Activated T-cell treated with anti-CD3 and anti-CD28 coated beads, Interleukin-2, amount 50 U/mL, for 1 hour (primary cell): ENCODE data around the gene SYF2.
"Not testable (repeated sequence)": the region's sequence is repeated elsewhere in the genome, so short reads cannot be mapped to it uniquely, and the experiment has no call there.

Experiments
- DNase-seq: peaks from one replicate; pipeline ENCODE4 v3.0.0-alpha.2; 2020

Gene SYF2

DNA sequence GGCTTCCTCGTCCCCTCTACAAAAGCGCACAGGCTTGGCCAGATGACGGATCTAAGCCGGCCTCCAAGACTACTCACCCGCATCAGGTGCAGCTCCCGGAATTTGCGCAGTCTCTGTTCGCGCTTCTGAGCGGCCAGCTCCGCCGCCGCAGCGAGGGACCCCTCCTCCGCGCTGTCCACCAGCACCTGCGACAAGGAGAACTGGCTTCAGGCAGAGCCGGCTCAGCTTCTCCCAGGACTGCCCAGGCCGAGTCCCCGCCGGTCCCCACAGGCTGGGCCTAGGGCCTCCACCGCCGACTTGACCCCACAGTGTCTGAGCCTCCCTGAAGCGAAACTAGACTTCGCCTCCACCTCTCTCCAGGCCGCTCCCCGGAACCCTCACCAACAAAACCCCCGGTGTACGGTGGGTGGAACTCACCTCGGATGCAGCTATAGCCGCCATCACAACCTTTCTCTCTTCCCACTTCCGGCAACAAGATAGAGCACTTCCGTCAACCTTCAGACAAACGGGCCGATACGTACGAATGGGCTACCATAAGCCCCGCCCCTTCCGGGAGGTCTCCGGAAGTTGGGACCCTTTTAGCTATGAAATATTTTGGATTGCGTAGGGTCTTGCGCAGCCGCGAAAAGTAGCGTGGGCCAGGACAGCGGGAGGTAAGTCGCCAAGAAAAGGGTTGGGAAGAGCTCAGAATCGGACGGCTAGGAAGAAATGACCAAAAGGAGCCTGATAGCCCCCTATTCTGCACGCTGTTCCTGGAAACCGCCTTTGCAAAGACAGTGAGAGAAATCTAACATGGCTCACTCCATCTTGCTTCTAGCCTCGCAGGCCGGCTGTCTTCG lies at the start of gene SYF2:
TSS of gene SYF2 (minus strand) at position 476 of the 839 bp plus-strand sequence. CDS start at position 441, 35 bp downstream.
- peak; percentile 86 for DNase-seq

DNA sequence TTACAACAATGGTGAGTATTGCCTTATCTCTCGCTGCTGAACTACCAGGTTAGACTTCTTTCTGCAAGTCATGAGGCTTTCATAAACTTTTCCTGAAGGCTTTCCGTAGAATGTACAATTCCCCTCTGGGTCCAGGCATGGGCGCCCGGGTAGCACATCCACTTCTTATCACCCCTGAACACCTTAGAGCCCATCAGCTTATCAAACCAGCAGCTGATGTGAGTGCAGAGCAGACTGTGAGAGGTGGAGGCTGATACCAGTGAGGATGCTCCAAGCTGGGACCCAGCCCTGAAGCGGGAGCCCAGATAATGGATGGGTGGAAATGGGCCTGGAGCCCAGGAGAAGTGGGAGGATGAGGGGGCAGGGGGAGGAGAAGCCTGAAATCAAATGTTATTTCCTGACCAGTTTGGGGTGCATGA lies 47.4 kb upstream of the SYF2 start:
- not testable (repeated sequence) for DNase-seq

DNA sequence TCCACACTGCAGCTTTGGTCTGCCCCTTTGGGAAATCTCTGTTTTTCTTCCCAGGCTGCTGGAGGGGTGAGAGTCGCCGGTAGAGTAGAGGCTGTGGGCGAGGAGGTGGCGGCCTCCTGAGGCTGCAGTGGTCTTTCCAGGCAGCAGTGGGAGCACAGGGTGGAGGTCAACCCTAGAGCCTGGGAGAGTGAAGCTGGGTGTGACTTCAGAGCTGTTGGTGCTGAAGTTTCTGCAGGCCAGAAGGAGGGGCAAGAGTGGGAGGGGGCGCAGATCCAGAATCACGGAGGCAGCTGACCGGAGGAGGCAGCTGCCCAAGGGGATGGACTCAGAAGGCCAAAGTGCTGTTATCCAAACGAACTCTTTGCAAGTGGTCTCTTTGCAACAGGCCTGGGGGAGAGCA lies 46.5 kb upstream of the SYF2 start:
- DNase-seq = not testable (repeated sequence)

DNA sequence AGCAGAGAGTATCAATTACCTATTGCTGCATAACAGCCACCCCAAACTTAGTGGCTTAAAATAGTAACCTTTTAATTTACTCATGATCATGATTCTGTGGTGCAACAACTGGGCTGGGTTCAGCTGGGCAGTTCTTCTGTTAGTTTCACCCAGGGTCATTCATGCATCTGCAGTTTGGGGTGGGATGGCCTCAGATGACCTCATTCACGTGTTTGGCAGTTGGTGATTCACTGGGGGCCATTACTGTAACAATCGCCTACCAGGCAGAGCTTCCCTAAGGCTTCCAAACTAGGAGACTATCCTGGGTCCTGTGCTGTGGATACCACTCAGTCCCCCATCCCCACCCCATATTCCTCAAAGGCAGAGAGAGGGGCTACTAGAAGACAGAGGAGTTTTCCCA lies 46.1 kb upstream of the SYF2 start:
- not testable (repeated sequence) for DNase-seq

DNA sequence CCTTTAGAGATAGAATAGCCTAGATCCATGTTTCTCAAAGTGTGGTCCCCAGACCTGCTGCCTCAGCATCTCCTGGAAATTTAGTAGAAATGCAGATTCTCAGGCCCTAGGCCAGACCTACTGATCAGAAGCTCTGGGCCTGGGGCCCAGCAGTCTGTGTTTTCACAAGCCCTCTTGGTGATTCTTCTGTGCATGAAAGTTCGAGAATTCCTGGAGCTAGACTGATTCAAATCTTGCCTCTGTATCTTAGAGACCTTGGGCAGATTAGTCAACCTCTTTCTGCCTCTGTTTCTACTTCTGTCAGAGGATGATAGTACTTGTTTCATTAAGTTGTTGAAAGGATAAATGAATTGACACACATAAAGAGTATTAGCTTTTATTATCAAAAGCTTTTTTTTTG lies 45.0 kb upstream of the SYF2 start:
- not testable (repeated sequence) for DNase-seq

DNA sequence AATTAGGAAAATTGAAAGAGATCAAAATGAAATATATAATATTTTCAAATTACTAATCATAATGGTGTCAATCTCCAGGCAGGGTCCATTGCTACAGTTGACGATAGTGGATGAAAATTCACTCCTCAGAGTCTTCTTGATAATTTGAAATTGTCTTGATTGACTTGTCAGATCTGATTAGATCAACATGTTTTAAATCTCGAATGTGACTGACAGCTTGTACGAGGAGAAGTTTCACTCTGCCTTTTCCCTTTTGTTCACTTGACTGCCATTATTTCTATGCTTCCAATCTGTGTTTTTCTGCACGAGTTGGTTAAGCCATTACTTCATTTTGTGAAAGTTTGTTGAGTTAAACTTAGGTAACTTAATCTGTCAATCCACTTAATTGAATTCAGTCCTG lies 43.3 kb upstream of the SYF2 start:
- DNase-seq = not testable (repeated sequence)

DNA sequence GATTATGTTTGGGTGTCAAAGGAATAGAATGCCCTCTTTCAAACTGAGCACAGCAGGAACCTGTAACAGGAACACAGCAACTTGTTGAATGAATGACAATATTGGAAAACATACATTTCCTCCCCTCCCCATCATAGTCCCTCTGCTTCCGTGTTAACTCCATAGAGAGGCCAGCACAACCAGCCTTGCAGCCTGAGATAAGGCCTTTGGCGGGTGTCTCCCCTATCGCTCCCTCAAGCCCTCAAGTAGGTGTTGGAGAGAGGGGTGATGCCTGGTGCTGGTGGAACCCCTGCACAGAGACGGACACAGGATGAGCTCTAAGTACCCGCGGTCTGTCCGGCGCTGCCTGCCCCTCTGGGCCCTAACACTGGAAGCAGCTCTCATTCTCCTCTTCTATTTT lies 39.9 kb upstream of the SYF2 start, which contains the start of gene RHD:
TSS of gene RHD (plus strand) at position 272 of the 400 bp plus-strand sequence. CDS start at position 311, 39 bp downstream.
- not testable (repeated sequence) for DNase-seq

DNA sequence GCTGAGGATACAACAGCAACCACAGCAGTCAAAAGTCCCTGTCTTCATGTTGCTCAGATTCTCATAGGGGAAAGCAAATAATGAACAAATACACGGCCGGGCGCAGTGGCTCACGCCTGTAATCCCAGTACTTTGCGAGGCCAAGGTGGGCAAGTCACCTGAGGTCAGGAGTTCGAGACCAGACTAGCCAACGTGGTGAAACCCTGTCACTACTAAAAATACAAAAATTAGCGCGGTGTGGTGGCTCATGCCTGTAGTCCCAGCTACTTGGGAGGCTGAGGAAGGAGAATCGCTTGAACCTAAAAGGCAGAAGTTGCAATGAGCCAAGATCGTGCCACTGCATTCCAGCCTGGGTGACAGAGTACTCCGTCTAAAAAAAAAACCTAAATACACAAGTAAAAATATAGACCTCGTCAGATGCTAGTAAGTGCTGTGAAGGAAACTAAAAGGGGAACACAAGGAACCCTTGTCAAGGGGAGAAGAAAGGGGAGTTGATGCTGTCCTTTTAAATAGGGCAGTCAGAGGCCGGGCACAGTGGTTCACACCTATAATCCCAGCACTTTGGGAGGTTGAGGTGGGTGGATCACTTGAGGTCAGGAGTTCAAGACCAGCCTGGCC lies 36.0 kb upstream of the SYF2 start:
- DNase-seq = not testable (repeated sequence)

DNA sequence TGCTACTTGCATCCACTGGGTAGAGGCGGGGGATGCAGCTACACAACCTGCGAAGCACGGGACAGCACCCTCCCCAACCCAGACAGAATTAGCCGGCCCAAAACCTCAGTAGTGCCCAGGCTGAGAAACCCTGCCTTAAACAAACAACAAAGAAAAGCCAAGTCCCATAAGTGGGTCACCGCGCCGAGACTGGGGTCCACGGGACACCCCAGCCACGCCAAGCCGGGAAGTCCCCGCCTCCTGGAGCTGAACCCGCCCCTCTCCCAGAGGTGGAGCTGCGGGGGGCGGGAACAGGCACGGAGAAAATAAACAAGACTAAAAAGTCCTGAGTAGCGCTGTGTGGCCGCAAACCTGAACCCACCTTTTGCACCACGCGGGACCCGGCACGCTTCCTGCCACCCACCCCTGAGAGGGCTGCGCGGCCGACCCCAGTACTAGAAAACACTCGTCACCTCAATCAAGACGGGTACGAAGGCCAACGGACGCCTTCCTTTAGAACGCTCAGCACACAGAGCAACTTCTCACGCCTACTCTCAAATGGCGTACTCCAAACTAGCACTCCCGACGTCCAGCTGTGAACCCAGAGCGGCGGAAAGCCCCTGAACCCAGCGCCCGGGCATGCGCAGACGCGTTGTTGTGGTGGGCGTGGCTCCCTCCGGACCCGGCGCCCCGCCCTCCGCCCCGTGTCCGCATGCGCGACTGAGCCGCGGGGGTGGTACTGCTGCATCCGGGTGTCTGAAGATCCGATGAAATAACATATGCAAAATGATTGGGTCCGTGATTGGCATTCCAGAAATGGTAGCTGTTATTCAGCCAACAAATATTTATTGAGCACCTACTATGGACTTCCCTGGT lies 35.2 kb upstream of the SYF2 start:
- DNase-seq = peak; percentile 97

DNA sequence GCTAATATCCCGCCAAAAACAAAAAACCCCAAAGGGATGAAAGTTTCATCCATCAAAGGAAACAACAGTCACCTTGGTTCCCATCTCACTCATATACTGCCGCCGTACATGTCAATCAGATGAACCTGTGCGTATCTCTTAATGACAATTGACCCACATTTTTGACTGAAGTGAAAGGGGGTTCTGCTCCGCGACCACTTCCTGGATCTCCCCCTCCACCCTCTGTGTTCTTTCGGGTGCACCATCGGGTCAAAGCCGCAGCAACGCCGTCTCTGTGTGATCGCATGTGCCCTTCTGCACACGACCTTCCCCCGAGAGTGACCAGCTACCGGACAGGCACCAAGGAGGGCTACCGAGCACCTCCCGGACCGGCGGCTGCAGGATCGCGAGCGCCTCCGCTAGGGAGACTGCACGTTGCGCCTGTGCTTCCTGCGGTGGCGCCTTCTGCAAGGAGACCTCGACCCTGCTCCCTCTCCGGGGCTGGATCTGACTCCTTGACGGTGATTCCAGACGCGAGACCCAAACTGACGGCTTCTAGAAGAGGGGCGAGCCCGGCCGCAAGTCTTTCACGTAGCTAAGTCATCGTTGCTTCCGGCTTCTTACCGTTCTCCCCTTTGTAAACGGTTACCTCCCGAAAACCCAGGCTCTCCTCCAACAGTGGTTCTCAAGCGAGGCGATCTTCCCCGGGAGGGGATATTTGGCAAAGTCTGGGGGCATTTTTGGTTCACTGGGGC lies 34.4 kb upstream of the SYF2 start:
- DNase-seq = not testable (repeated sequence)

DNA sequence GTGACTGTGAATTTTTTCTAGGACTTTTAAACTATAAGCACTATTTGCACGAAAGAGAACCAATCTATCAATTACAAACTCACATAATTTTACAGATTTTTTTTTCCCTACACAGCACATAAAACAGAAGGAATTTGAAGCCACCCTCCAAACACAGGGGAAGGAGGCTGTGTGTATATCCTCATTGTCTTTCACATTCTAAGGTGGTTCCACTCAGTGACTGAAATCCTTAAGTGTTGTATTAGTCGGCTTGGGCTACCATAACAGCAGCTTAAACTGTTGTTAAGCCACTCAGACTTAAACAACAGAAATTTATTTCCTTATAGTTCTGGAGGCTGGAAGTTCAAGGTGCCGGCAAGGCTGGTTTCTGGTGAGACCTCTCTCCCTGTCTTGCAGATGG lies 28.0 kb upstream of the SYF2 start:
- DNase-seq = not testable (repeated sequence)

DNA sequence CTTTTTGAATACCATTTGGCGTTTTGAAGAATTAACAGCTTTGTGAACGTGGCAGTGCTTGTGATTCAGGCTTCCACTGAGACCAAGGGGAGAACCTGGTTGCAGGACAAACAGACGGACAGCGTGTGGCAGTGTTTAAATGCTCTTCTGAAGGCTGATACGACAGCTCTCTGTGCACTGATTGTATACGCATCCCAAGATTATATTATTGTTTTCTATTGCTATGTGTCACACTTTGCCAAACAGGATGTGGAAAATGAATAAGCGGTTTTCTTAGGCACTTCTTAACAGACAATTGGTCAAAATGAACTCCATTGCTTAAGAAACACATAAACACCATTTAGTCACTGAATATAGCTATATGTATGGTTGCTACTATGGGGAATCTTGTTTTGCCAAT lies 27.5 kb upstream of the SYF2 start:
- DNase-seq = not testable (repeated sequence)

DNA sequence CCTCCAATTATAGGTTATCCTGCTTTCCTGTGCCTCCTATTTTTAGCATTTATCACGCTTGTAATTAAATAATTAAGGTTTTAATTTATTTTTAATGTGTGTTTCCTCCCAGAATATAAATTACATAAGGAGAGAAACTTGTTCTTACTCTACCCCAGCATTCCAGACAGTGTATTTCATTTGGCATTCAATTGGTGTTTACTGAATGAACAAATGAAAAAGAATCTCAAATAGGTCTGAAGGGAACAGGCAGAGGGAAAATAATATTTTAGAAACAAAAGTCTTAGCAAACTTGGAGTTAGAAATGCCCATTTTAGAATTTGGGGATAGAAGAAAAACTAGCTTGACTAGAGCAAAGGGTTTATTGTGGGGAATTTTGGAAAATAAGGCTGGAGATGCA lies 24.9 kb upstream of the SYF2 start:
- DNase-seq = no peak

DNA sequence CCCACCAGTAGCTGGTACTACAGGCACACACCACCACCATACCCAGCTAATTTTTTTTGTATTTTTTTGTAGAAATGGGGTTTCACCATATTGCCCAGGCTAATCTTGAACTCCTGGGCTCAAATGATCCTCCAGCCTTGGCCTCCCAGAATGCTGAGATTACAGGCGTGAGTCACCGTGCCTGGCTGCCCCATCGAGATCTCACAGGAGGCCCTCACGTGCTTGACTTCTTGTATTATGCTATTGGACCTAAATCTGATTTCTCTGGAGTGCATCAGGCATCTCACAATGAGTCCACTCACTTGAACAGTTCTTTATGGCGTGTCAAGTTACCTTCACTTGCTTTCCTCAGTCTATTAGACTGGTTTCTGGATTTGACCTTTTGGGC lies 24.3 kb upstream of the SYF2 start:
- no peak for DNase-seq

DNA sequence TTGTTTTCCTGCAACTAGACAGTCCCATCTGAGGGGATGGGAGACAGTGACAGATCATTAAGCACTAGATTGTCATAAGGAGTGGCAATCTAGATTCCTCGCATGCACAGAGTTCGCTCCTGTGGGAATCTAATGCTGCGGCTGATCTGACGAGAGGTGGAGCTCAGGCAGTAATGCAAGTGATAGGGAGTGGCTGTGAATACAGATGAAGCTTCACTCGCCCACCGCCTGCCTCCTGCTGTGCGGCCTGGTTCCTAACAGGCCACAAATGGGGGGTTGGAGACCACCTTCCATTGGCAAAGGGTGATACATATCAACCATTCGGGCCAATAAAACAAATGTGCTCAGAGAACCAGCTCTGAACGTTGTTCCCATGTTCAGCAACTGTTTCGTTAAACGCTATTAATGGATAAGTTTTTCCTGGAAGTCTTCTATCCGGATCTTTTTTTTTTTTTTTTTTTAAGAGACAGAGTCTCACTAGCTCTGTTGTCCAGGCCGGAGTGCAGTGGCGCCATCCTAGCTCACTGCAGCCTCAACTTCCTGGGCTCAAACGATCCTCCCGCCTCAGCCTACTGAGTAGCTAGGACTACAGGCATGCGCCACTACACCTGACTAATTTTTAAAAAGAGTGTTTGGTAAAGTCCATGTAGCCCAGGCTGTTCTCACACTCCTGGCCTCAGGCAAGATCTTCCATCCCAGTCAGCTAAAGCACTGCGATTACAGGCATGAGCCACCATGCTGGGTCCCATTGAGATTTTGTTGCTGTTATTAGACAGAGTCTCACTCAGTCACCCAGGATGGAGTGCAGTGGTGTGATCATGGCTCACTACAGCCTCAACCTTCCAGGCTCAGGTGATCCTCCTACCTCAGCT lies 23.6 kb upstream of the SYF2 start:
- DNase-seq = no peak

DNA sequence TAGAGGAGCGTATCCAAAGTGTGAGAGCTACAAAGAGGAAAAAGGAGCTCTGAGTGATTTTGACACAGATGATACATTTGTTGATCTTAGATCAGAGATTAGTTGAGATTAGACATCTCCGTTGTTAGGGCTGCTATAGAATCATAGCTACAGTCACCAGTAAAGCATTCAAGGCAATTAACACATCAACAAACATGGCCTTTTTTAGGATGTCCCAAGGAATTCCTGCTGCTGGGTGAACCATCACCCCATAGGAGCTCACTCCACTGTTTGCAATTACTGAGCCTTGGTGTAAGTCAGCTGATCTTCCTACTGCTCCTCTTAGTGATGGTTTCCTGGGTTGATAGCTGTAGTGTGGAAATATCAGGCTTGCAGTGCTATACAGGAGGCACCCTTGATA lies 21.6 kb upstream of the SYF2 start:
- no peak for DNase-seq

DNA sequence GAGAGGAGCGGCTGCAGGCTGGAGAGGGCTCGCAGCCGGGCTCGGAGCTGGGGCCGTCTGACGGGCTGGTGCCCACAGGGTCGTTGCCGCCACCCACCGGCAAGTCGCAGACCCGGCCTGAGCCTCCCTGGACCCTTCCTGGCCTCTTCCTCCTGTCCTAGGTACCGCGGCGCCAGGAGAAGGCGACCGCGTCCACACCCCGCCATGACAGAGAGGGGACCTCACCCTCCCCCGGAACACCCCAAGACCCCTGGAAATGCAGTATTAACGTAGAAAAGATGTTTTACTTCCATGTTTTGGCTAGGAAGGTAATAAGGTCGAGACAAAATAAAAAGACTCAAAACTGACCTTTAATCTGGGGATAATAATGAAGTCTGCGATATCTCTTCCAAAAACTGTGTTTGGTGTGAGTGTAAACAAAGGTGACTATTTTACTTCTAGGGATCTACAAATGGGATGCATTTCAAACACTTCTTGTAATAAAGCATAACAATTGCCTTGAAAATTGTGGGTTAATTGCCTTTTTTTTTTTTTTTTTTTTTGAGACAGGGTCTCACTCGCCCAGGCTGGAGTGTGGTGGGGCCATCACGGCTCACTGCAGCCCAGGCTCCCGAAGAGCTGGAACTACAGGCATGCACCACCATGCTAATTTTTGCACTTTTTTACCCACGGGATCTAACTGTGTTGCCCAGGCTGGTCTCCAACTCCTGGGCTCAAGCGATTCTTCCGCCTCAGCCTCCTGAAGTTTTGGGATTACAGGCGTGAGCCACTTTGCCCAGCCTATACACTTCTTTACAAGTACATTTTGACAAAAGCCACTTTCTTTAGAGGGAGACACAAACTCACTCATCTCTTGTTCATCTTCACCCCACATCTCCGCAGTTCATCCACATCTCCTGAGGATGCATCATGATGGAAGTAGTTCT lies 15.8 kb upstream of the SYF2 start:
- DNase-seq = no peak

DNA sequence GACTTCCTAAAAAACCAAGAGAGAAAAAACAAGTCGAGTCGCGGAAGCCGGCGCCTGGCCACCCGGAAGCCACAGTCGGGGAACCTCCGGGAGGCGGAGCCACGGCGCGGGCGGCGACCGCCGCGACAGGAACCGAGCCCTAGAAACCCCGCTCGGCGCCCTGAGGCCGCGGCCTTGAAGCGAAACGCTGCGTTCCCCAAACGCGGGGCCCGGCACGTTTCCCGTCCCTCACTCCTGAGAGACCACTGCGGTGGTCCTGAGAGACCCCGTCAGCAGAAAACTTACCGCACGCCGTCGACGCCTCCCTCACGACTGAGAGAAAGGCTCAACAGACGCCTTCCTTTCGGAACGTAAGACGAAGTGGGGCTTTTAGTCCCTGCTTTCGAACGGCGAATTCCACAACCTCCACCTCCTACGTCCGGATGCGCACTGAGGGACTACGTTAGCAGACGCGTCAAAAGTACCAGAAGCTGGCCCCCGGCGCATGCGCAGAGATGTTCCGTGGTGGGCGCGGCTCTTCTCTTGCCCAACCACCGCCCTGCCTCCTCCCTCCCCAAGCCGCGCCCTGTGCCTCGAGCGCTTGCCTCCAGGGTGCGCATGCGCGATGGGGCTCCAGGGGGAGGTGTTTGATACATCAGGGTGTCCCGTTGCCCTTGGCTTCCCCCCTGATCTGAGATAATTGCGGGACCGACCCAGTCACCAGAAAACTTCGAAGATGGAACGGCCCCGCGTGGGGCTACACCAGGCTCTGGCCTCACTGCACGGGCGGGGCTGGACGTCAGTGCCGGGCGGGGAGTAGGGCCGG lies 14.9 kb upstream of the SYF2 start, which contains the start of gene RSRP1:
TSS of gene RSRP1 (minus strand) at position 431 of the 805 bp plus-strand sequence. CDS start 491 bp downstream, outside the sequence.
- peak; percentile 99 for DNase-seq

DNA sequence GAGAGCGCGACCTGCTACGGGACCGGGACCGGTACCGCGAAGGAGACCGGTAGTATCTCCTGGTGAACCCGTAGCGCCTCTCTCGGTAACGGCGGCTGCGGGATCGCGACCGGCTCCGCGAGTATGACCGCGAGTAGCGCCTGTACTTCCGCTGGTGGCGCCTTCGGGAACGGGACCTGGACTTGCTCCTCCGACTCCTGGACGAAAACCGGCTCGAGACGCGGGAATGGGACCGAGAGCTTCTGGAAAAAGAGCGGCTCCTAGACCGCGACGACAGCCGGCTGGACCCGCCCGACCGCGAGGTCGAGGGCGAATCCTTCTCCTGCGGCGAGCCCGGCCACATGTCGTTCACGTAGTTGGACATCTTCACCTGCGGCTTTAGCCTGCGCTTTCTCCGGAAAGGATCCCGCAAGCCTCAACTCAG lies 14.3 kb upstream of the SYF2 start:
- DNase-seq = no peak
